Keratinocyte (primary cell): Measurements from ENCODE around the gene IGF1R. TPM values are rescaled to one million over a fixed set of nuclear protein-coding genes. Genes with fewer than 3 reads are reported as not detected.

Experiments used
- DNase-seq: peaks from one replicate; pipeline ENCODE4 v3.0.0-alpha.2; 2011; ENCODE audit warnings: low read depth, missing footprints, low spot score
- FAIRE-seq: peaks from 2 replicates; lab custom pipeline; 2011; peaks lifted over from hg19 to GRCh38; lab: Jason Lieb, UNC
- H2AFZ ChIP-seq: 2 replicates; pipeline ENCODE4 v1.6.0; 2012; ENCODE audit warnings: low read length, control low read depth, inconsistent platforms; ENCODE audit not compliant: control insufficient read depth
- H3K27ac ChIP-seq: 2 replicates; pipeline ENCODE4 v1.5.1; 2011; ENCODE audit warnings: low read length; ENCODE audit not compliant: control insufficient read depth, insufficient read depth
- H3K27me3 ChIP-seq: 3 replicates; pipeline ENCODE4 v1.6.0; 2011; ENCODE audit warnings: low read length; ENCODE audit not compliant: control insufficient read depth, insufficient read depth; ENCODE audit errors: extremely low read depth
- H3K36me3 ChIP-seq, 2 experiments: 2 replicates in 1 of 2; 3 replicates in 1 of 2; pipeline ENCODE4 v1.5.1; 2011; ENCODE audit warnings: low read length in 2 of 2, mild to moderate bottlenecking in 1 of 2; ENCODE audit not compliant: control insufficient read depth in 2 of 2, insufficient read depth in 2 of 2; ENCODE audit errors: extremely low read depth in 1 of 2
- H3K4me1 ChIP-seq: 3 replicates; pipeline ENCODE4 v1.5.1; 2011; ENCODE audit warnings: low read length; ENCODE audit not compliant: control insufficient read depth, insufficient read depth; ENCODE audit errors: extremely low read depth
- H3K4me2 ChIP-seq: 3 replicates; pipeline ENCODE4 v1.6.0; 2011; ENCODE audit warnings: low read depth, low read length; ENCODE audit not compliant: control insufficient read depth, insufficient read depth; ENCODE audit errors: extremely low read depth
- H3K4me3 ChIP-seq, 3 experiments: fragments of 200-600 bp in 1 of 3; sonication (generic) in 1 of 3; 2 replicates in 2 of 3; 3 replicates in 1 of 3; pipeline ENCODE4 v1.5.1; 2011 to 2016; ENCODE audit warnings: low read length in 3 of 3, mild to moderate bottlenecking in 3 of 3, control low read depth in 2 of 3, inconsistent platforms in 1 of 3, low read depth in 1 of 3, mixed read lengths in 1 of 3, mixed run types in 1 of 3, moderate library complexity in 1 of 3; ENCODE audit not compliant: control insufficient read depth in 2 of 3, insufficient read depth in 2 of 3; ENCODE audit errors: extremely low read depth in 1 of 3
- H3K79me2 ChIP-seq: 2 replicates; pipeline ENCODE4 v1.6.0; 2012; ENCODE audit warnings: low read length; ENCODE audit not compliant: control insufficient read depth, insufficient read depth
- H3K9ac ChIP-seq: 3 replicates; pipeline ENCODE4 v1.6.0; 2011; ENCODE audit warnings: low read length; ENCODE audit not compliant: control insufficient read depth, insufficient read depth; ENCODE audit errors: extremely low read depth
- H3K9me1 ChIP-seq: 3 replicates; pipeline ENCODE4 v1.6.0; 2011; ENCODE audit warnings: low read length; ENCODE audit not compliant: control insufficient read depth, insufficient read depth; ENCODE audit errors: extremely low read depth
- H3K9me3 ChIP-seq: 2 replicates; pipeline ENCODE4 v1.5.1; 2012; ENCODE audit warnings: low read depth, low read length; ENCODE audit not compliant: control insufficient read depth
- H4K20me1 ChIP-seq: 3 replicates; pipeline ENCODE4 v1.6.0; 2011; ENCODE audit warnings: low read length; ENCODE audit not compliant: control insufficient read depth, insufficient read depth; ENCODE audit errors: extremely low read depth
- EZH2 ChIP-seq: IDR thresholded peaks from one replicate; pipeline ENCODE4 v1.6.1; 2012; ENCODE audit warnings: inconsistent platforms, mild to moderate bottlenecking, low read length, moderate library complexity
- dilution Hi-C: fragments of 300-500 bp; cut with MboI; formaldehyde crosslinking; loops from one replicate; pipeline ENCODE4 v1.7.0; 2020; ENCODE audit warnings: low sequenced_read_pairs; ENCODE audit not compliant: extremely low pct_ligation_motif_present
- polyA plus RNA-seq, 5 experiments: library from polyadenylated mRNA; depleted of rRNA in 3 of 5; stranded (reverse) in 3 of 5; stranded (forward) in 1 of 5; unstranded in 1 of 5; fragments of >200 nt; gene quantifications; 1 replicate in 1 of 5; 2 replicates in 3 of 5; 3 replicates in 1 of 5; pipeline versions ENCODE4 v1.2.1 to v1.2.3, GENCODE V29; 2011 to 2012; ENCODE audit warnings: missing spikeins in 2 of 5, low read depth in 1 of 5, low replicate concordance in 1 of 5
- TF ChIP-seq, protein P1 (sequence below), 3 experiments: IDR thresholded peaks in 1 of 3; conservative IDR thresholded peaks in 1 of 3; optimal IDR thresholded peaks in 1 of 3; 2 replicates in 2 of 3; 3 replicates in 1 of 3; pipeline versions ENCODE3 to v1.5.1; 2011; ENCODE audit warnings: low read length in 3 of 3, mild to moderate bottlenecking in 3 of 3, moderate library complexity in 2 of 3, control low read depth in 1 of 3, inconsistent platforms in 1 of 3; ENCODE audit not compliant: insufficient read depth in 2 of 3; ENCODE audit errors: extremely low read depth in 1 of 3

IGF1R gene
- polyA plus RNA-seq, 1 donor (not counting 4 experiments of a cell fraction or from before 2014, with no cell fraction given): 14.5 TPM

DNA sequence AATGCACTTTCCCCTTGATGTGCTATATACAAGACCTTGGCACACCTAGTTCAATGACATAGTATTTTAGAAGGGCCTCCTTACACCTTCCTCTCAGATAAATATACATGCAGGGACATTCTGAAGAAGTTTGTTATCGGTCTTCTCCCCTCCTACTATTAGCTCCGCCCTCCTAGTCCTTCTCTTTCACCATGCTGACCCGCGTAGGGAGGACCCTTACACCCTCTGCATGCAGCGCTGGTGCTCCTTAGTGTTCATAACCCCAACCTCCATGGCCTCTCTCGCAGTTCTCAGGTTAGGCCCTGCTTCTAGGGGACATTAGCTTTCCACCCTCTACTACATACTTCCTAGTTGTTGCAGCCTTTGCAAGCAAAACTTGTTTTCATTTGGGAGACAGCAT, 212.8 kb downstream of the IGF1R start:
- no peak for TF ChIP-seq EZH2
- TF ChIP-seq, protein P1, sequence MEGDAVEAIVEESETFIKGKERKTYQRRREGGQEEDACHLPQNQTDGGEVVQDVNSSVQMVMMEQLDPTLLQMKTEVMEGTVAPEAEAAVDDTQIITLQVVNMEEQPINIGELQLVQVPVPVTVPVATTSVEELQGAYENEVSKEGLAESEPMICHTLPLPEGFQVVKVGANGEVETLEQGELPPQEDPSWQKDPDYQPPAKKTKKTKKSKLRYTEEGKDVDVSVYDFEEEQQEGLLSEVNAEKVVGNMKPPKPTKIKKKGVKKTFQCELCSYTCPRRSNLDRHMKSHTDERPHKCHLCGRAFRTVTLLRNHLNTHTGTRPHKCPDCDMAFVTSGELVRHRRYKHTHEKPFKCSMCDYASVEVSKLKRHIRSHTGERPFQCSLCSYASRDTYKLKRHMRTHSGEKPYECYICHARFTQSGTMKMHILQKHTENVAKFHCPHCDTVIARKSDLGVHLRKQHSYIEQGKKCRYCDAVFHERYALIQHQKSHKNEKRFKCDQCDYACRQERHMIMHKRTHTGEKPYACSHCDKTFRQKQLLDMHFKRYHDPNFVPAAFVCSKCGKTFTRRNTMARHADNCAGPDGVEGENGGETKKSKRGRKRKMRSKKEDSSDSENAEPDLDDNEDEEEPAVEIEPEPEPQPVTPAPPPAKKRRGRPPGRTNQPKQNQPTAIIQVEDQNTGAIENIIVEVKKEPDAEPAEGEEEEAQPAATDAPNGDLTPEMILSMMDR (optimal IDR thresholded peaks at IDR 0.05 in 1 of 3, IDR thresholded peaks at IDR 0.05 in 1 of 3, conservative IDR thresholded peaks at IDR 0.05 in 1 of 3; ENCODE audit: extremely low read depth in 1 of 3, insufficient read depth in 2 of 3, low read length in 3 of 3): no peak
- dilution Hi-C loops: no loop called here
- Histone ChIP-seq H3K4me3 (no peak overlapping the region), H3K79me2 (peaks cover 89% of the 10 kb centered on the region), H3K4me2 (no peak overlapping the region), H3K36me3 (no peaks in the 10 kb centered on the region), H3K9me1 (no peaks in the 10 kb centered on the region), H4K20me1 (no peaks in the 10 kb centered on the region), H3K4me1 (peaks cover 33% of the 10 kb centered on the region), H3K27ac (no peak overlapping the region), H3K9me3 (no peaks in the 10 kb centered on the region), H2AFZ (no peak overlapping the region), H3K27me3 (no peaks in the 10 kb centered on the region), H3K9ac (no peak overlapping the region)
- DNase-seq (no peak), FAIRE-seq (no peak)

DNA sequence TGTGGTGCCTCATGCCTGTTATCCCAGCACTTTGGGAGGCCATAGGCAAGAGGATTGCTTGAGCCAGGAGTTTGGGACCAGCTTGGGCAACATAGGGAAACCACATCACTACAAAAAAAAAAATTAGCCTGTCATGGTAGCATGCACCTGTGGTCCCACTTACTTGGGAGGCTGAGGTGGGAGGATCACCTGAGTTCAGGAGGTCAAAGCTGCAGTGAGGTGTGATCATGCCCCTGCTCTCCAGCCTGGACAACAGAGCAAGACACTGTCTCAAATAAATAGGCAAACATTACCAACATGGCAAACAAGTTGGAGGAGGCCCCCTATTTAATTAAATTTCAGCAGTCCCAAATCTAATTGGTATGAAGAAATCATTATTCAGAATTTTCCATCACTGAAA, 215.6 kb downstream of the IGF1R start:
- no peak overlapping the region for H3K4me2 ChIP-seq
- H3K9ac ChIP-seq: no peak overlapping the region
- H3K4me1 ChIP-seq: peaks cover 23% of the 10 kb centered on the region
- H3K4me3 ChIP-seq: no peak overlapping the region
- dilution Hi-C loops: no loop called here
- no peaks in the 10 kb centered on the region for H3K27me3 ChIP-seq
- H3K27ac ChIP-seq: no peak overlapping the region
- peaks cover 85% of the 10 kb centered on the region for H3K79me2 ChIP-seq
- FAIRE-seq (no peak), DNase-seq (no peak)
- TF ChIP-seq, protein P1 (optimal IDR thresholded peaks at IDR 0.05 in 1 of 3, IDR thresholded peaks at IDR 0.05 in 1 of 3, conservative IDR thresholded peaks at IDR 0.05 in 1 of 3; ENCODE audit: extremely low read depth in 1 of 3, insufficient read depth in 2 of 3, low read length in 3 of 3): no peak
- no peak for TF ChIP-seq EZH2
- no peaks in the 10 kb centered on the region for H3K36me3 ChIP-seq
- H3K9me3 ChIP-seq: no peaks in the 10 kb centered on the region
- no peak overlapping the region for H2AFZ ChIP-seq
- H4K20me1 ChIP-seq: no peaks in the 10 kb centered on the region
- no peaks in the 10 kb centered on the region for H3K9me1 ChIP-seq
